ENCODE measurements around the gene SLC5A9.
"Not testable (repeated sequence)": the region's sequence is repeated elsewhere in the genome, so short reads cannot be mapped to it uniquely, and the experiment has no call there.

The SLC5A9 gene

DNA sequence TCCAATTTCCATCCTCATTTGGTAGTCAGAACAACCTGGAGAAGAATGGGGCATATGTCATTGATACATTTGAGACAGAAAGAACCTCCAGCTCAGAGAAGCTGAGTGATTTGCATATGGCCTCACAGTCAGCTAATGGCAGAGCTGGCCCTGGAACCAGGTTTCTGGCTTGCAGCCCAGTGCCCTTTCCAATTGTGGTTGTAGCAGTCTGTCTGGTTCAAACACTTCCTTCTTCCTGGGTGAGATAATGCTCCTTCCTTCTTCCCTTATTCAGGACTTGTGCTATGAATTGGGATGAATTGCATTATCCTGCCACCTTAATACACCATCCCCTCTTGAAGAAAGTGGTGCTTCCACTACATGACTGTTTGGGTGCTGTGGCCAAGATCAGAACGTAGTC lies 24.2 kb downstream of the SLC5A9 start:
- DNase-seq = no peak

DNA sequence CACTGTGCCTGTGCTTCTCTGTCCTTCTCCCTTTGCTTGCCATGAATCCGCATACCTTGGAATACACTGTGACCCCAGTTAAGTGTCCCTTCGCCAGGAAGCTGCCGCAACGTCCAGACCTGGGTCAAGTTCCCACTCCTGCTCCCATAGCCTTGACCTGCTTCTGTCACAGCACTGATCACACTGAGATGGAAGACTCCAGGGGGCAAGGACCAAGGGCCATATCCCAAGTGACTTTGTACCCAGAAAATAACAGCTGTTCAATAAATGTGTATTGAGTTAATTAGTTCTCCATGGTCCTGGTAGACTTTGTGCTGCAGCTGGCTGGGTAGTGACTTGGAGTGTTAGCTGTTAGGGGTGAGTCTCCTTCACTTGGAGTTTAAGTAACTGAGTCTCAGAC lies 25.8 kb downstream of the SLC5A9 start:
- no peak for DNase-seq

DNA sequence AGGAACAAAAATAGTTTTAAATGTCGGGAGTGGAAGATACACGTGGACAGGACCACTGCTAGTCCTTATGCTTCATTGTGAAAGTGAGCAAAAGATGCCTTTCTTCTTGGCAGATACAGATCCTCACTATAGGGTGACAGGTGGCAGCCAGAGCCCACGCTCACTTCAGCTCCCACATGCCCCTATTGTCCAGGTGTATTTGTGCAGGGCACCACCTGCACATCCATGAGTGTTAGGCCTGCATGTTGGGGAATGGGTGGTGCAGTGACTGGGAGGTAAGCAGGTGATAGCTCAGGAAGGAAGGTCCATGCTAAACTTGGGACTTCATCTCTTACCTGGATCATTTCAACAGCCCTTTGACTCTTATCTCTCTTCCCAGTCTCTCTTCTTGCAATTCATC lies 27.4 kb downstream of the SLC5A9 start:
- DNase-seq = no peak

DNA sequence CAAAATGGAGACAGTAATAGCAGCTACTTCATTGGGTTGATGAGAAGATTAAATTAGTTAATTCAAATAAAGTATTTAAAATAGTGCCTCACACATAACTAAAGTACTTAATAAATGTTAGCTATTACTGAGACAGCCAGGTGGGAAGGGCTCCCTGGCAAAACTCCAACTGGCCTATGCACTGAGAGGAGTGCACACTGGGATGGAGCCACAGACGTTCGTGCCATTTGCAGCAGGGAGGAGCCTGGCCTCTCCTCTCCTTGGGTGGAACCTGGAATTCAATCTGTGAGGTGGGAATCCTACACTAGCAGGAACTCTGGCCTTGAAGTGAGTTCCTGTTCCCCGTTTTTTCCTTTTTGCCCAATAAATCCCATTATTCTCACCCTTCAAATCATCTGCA lies 28.1 kb downstream of the SLC5A9 start:
- DNase-seq = no peak

DNA sequence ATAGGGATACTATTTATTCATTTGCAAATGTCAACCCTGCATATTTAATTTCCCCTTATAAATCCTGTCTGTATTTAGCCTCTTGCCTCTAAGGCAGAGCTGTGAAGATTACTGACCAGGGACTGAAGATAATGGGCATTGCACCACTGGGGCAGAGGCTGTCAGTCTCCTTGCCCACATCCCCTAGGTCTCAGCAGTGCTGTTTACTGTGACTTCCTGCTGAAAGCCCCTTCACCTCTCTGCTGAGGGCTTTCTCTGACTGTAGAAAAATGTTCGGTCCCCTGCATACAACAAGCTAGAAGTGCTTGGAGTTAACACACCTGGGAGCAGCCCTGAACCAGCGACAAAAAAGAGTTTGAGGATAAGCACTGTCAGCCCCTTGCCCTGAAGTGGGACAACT lies 28.8 kb downstream of the SLC5A9 start:
- DNase-seq = no peak

DNA sequence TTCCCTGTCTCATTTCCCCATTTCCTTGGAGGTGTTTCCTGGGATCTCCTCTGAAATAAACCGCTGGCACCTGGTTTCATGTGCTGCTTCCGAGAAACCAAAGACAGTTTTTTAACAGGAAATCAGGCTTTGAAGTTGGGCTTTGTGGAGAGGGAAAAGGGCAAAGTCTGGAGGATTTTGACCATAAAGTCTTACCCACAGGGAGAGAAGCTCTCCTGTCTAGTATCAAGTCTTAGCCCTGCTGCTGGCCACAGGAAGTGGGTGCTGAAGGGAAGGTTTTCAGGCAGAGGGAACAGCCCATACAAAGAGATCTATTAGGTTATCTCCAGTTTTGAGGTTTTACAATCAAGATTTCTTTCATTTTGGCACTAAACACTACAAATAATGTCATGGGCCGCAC lies 29.3 kb downstream of the SLC5A9 start:
- DNase-seq = no peak

DNA sequence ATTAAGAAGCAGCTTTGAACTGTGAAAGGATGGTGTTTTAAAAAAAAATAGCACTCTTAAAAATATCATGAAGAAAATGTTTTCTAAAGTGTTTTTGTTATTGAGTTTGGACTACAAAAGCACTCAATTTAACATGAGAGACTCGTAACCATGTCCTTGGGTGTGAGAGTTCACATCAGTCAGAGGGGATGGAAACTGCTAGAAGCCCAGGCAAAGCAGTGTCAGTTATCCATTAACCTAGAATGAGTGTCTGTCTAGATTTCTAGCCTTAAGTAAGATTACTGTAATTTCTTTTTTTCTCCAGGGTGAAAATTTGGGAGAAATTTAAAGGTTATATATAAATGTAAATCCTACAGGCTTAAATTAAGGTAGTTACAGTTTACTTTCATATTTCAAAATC lies 31.7 kb downstream of the SLC5A9 start:
- DNase-seq = no peak

DNA sequence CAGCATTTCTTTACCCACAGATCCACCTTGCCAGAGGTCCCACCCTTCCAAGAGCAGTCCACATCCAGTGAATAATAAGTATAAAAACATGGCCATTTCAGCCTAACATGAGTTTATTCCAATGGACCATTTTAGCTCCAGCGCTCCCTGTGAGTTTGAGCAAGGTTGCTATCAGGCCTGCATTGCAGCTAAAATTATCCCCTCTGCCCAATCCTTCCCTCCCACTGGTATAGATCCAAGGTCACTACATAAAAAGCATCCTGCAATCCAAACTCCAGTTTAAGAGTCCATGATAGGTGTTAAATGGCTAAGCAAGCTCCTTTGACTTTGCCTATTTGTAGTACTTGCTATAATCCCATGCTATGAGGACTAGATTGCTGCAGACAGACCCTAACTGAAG lies 35.6 kb downstream of the SLC5A9 start:
- DNase-seq = no peak

DNA sequence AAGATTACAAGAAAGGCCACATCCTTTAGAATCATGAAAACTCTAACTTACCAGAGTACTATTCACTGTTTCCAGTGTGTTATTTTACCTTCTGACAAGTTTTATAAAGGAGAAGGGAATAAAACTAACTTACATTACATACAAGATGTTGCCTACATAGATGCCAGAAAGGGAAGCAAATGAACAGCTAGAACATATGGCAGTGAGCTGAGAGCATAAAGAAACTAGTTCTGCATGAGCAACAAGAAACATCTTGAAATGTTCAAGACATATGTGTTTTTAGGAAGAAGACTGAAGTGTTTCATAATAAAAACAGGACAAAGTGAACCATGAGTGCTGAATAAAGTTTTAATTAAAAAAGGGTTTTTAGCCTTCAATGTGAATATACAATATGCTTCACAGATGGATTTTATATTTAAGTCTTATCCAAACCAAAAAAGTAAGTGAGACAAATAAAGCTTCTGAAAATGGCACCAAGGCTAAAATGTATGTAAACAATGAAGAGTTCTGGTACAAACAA lies 39.4 kb downstream of the SLC5A9 start:
- DNase-seq = no peak

DNA sequence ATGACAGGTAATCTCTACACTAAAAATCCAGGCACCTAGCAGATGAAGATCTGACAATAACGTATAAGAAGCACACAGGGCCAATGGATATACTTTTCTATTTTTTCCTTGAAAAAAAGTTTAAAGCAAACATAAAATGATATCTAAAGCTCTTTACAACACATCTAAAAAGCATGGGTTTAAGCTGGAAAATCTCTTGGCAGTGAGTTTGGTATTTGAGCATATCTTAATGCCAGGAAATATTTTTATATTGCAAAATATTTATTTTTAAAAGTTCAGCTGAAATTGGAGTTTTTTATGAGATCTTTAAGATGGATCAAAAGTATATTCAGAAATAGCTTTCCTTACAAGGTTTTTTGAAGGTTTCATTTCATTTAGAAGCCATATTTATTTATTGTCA lies 40.5 kb downstream of the SLC5A9 start:
- no peak for DNase-seq

DNA sequence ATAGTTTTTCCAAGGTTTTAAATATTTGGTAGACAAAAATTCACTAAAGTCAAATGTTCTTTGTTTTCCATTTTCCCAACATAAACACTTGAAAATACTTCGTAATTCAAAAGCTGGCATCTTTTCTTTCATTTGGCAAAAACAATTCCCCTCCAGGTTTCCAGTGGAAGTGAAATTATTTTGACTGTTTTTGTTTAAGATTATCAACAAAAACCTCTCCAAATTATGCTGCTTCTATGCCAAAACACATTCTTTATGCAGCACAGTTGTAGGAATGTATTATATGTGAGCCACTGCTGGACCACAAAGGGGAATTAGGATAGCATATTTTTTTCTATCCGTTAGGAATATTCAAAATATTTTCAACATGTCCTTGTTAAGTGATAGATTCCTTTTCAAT lies 44.1 kb downstream of the SLC5A9 start:
- no peak for DNase-seq

DNA sequence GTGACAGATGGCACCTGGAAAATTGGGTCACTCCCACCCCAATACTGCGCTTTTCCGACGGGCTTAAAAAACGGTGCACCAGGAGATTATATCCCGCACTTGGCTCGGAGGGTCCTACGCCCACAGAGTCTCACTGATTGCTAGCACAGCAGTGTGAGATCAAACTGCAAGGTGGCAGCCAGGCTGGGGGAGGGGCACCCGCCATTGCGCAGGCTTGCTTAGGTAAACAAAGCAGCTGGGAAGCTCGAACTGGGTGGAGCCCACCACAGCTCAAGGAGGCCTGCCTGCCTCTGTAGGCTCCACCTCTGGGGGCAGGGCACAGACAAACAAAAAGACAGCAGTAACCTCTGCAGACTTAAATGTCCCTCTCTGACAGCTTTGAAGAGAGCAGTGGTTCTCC lies 54.9 kb downstream of the SLC5A9 start:
- not testable (repeated sequence) for DNase-seq

DNA sequence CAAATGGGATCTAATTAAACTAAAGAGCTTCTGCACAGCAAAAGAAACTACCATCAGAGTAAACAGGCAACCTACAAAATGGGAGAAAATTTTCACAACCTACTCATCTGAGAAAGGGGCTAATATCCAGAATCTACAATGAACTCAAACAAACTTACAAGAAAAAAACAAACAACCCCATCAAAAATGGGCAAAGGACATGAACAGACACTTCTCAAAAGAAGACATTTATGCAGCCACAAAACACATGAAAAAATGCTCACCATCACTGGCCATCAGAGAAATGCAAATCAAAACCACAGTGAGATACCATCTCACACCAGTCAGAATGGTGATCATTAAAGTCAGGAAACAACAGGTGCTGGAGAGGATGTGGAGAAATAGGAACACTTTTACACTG lies 59.8 kb downstream of the SLC5A9 start:
- DNase-seq = not testable (repeated sequence)

DNA sequence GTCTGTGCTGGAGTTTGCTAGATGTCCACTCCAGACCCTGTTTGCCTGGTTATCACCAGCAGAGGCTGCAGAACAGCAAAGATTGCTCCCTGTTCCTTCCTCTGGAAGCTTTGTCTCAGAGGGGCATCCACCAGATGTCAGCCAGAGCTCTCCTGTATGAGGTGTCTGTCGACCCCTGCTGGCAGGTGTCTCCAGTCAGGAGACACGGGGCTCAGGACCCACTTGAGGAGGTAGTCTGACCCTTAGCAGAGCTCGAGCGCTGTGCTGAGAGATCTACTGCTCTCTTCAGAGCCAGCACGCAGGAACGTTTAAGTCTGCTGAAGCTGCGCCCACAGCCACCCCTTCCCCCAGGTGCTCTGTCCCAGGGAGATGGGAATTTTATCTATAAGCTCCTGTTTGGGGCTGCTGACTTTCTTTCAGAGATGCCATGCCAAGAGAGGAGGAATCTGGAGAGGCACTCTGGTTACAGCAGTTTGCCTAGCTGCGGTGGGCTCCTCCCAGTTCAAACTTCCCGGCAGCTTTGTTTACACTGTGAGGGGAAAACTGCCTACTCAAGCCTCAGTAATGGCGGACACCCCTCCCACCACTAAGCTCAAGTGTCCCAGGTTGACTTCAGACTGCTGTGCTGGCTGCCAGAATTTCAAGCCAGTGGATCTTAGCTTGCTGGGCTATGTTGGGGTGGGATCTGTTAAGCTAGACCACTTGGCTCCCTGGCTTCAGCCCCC lies 62.3 kb downstream of the SLC5A9 start:
- DNase-seq = not testable (repeated sequence)

DNA sequence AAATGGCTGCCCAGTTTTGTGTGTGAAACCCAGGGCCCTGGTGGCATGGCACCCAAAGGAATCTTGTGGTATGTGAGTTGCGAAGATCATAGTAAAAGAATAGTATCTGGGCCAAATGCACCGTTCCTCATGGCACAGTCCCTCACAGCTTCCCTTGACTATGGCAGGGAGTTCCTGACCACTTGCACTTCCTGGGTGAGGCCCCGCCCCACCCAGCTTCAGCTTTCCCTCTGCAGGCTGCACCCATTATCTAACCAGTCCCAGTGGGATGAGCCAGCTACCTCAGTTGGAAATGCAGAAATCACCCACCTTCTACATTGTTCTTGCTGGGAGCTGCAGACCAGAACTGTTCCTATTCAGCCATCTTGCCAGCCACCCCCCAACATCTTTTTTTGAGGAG lies 63.0 kb downstream of the SLC5A9 start:
- no peak for DNase-seq

DNA sequence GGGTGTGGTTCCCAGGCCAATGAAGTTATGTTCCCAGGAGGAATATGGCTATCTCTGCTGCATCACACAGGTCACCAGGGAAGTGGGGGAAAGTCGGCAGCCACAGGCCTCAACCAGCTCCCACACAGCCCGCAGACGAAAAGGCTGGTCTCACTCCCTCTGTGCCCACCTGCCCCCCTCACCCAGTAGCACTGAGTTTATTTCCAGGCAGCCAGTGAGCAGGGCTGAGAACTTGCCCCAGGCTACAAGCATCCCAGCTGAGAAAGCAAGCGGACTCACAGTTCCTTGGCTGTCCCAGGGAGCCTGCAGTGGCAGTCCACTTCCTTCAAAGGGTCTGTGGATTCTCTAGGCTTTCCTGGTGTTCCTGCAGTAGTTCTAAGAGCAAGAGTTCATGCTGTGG lies 68.9 kb downstream of the SLC5A9 start:
- no peak for DNase-seq

DNA sequence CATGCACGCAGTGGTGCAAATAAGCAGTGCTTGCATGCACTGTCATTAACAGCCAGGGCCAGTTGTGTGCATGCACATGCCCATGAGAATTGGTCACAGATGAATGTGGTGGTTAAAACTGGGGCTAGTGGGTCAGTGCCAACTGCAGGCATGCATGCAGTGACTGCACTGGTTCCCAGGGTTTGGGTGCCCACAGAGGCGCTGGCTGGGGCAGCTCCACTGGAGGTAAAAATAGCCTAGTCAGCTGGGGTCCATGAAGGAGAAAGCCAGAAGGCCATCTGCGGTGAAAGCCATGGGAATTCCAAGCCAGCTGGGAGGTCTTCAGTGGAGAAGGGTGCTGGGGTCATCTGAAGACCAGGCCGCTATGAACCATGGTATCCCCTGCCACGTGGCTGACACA lies 70.2 kb downstream of the SLC5A9 start:
- no peak for DNase-seq

DNA sequence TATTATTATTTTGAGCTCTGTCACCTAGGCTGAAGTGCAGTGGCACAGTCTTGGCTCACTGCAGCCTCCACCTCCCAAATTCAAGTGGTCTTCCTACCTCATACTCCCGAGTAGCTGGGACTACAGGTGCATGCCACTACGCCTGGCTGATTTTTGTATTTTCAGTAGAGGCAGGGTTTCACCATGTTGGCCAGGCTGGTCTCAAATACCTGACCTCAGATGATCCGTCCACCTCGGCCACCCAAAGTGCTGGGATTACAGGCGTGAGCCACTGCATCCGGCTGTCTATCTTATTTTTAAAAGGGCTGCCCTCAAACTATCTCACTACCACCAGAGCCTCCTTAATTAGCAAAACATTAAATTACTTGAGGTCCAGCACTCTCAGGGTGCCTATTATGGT lies 71.6 kb downstream of the SLC5A9 start:
- not testable (repeated sequence) for DNase-seq

DNA sequence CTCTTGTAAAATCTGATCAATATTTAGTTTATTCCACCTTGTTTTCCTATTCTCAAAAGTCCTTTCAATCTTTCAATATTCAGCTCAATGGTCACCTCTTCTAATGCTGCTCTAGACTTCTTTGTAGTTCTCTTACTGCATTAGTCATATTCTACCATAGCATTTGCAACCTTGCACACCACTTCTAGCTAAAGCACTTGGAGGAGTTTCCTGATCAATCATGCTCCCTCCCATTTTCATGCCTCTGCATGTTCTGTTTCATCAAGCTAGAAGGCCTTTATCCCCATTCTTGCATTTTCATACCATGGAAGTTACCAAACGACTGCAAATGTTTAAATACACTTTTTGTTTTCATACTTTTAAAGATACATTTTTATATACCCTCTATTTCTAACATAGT lies 72.1 kb downstream of the SLC5A9 start:
- DNase-seq = no peak
